Stimulated activated CD8-positive, alpha-beta memory T cell treated with anti-CD3 and anti-CD28 coated beads, Interleukin-15, amount 100 ng/mL, for 1 hour (primary cell): Measurements from ENCODE around the gene FBLN7.
"Not testable (repeated sequence)": the region's sequence is repeated elsewhere in the genome, so short reads cannot be mapped to it uniquely, and the experiment has no call there.

ENCODE experiments used
- DNase-seq: peaks from one replicate; pipeline ENCODE4 v3.0.0-alpha.2; 2020; ENCODE audit warnings: low read depth

The FBLN7 gene

GRCh38 chr2:112184121-112184520 lies 45.9 kb downstream of the FBLN7 start:
- DNase-seq = no peak

- DNase-seq = no peak
These were observed 46.9 kb downstream of the FBLN7 start for GRCh38 chr2:112185131-112185530.

GRCh38 chr2:112187046-112187715 lies 49.0 kb downstream of the FBLN7 start:
- no peak for DNase-seq

GRCh38 chr2:112187805-112188596 lies 49.8 kb downstream of the FBLN7 start:
- DNase-seq = peak; percentile 44

GRCh38 chr2:112189001-112189556 lies 50.9 kb downstream of the FBLN7 start:
- DNase-seq = no peak

GRCh38 chr2:112194028-112194427 lies 55.8 kb downstream of the FBLN7 start:
- no peak for DNase-seq

GRCh38 chr2:112194482-112194881 lies 56.3 kb downstream of the FBLN7 start:
- DNase-seq = no peak

- no peak for DNase-seq
These were observed 57.1 kb downstream of the FBLN7 start for GRCh38 chr2:112195167-112195766.

GRCh38 chr2:112195950-112196349 lies 57.8 kb downstream of the FBLN7 start:
- no peak for DNase-seq

- no peak for DNase-seq
These were observed 59.7 kb downstream of the FBLN7 start for GRCh38 chr2:112197868-112198267.

- DNase-seq = no peak
These were observed 60.6 kb downstream of the FBLN7 start for GRCh38 chr2:112198780-112199179.

- no peak for DNase-seq
These were observed 61.0 kb downstream of the FBLN7 start for GRCh38 chr2:112199188-112199587.

GRCh38 chr2:112201696-112202430 lies 63.7 kb downstream of the FBLN7 start:
- no peak for DNase-seq

- DNase-seq = no peak
These were observed 66.2 kb downstream of the FBLN7 start for GRCh38 chr2:112204411-112204810.

GRCh38 chr2:112207905-112208304 lies 69.7 kb downstream of the FBLN7 start:
- DNase-seq = not testable (repeated sequence)

- no peak for DNase-seq
These were observed 78.0 kb downstream of the FBLN7 start for GRCh38 chr2:112216167-112216566.

- no peak for DNase-seq
These were observed 79.7 kb downstream of the FBLN7 start for GRCh38 chr2:112217854-112218253.

- DNase-seq = no peak
These were observed 82.0 kb downstream of the FBLN7 start for GRCh38 chr2:112220186-112220585.

- DNase-seq = no peak
These were observed 82.6 kb downstream of the FBLN7 start for GRCh38 chr2:112220831-112221230.

GRCh38 chr2:112229348-112229747 lies 91.2 kb downstream of the FBLN7 start:
- DNase-seq = no peak

- no peak for DNase-seq
These were observed 92.2 kb downstream of the FBLN7 start for GRCh38 chr2:112230371-112230770.
